ENCODE results near the gene CRX.

CRX gene

DNA sequence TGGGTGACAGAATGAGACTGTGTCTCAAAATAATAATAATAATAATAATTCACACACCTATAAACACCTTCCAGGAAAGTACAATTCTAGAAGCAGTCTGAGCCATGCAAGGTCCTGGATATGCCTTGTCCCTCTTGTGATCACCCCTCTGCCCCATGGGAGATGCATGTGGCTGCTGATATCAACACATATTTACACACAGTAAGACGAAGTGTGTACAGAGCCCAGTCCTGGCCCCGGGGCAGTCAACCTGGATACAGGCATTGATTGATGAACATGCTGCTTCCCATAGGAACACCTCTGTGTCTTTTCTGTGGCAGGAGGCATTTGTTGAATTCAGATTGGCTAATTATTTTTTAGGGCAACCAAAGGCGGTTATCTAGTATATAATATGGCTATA is 61.2 kb downstream of the CRX start:
- H3K9me2 ChIP-seq (replicated peaks; ENCODE audit: insufficient read depth, low read length) = no peaks in the 10 kb centered on the region
- H3K27ac ChIP-seq (ENCODE audit: low read length) = no peak overlapping the region
- H3K4me1 ChIP-seq (ENCODE audit: low read length) = no peaks in the 10 kb centered on the region
- H3K36me3 ChIP-seq (replicated peaks; ENCODE audit: insufficient read depth, low read length) = no peaks in the 10 kb centered on the region
- H3F3A ChIP-seq (ENCODE audit: insufficient read depth, low read length) = no peaks in the 10 kb centered on the region
- H3K4me2 ChIP-seq (ENCODE audit: low read depth, low read length) = no peak overlapping the region
- peaks cover 78% of the 10 kb centered on the region for H3K27me3 ChIP-seq (replicated peaks; ENCODE audit: insufficient read depth, low read length)
- no peak overlapping the region for H3K9ac ChIP-seq (ENCODE audit: low read length)
- TF ChIP-seq, protein P1, sequence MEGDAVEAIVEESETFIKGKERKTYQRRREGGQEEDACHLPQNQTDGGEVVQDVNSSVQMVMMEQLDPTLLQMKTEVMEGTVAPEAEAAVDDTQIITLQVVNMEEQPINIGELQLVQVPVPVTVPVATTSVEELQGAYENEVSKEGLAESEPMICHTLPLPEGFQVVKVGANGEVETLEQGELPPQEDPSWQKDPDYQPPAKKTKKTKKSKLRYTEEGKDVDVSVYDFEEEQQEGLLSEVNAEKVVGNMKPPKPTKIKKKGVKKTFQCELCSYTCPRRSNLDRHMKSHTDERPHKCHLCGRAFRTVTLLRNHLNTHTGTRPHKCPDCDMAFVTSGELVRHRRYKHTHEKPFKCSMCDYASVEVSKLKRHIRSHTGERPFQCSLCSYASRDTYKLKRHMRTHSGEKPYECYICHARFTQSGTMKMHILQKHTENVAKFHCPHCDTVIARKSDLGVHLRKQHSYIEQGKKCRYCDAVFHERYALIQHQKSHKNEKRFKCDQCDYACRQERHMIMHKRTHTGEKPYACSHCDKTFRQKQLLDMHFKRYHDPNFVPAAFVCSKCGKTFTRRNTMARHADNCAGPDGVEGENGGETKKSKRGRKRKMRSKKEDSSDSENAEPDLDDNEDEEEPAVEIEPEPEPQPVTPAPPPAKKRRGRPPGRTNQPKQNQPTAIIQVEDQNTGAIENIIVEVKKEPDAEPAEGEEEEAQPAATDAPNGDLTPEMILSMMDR (IDR thresholded peaks at IDR 0.05; ENCODE audit: low read length) = no peak
- no peak for TF ChIP-seq EZH2 (optimal IDR thresholded peaks at IDR 0.05; ENCODE audit: low read depth, low read length)
- no peak for TF ChIP-seq EZH2phosphoT487 (IDR thresholded peaks at IDR 0.05; ENCODE audit: low read length)
- H2AFZ ChIP-seq (ENCODE audit: low read length) = no peak overlapping the region
- H3K9me3 ChIP-seq (replicated peaks; ENCODE audit: insufficient read depth, low read length) = no peaks in the 10 kb centered on the region
- H4K20me1 ChIP-seq (ENCODE audit: insufficient read depth, low read length) = no peaks in the 10 kb centered on the region
- no peak overlapping the region for H3K4me3 ChIP-seq (ENCODE audit: low read length)
- H3K79me2 ChIP-seq (ENCODE audit: low read length) = no peaks in the 10 kb centered on the region
- DNase-seq = no peak

DNA sequence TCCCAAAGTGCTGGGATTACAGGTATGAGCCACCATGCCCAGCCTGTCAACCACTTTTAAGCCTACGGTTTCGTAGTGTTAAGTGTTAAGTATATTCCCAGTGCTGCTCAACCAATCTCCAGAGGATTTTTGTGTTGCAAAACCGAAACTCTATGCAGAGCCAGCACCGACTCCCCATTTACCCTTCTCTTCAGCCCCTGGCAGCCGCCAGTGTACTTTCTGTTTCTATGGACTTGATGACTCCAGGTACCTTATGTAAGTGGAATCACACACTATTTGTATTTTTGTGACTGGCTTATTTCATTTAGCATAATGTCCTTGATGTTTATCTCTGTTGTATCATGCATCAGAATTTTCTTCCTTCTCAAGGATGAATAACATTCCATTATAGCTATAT is 63.3 kb downstream of the CRX start:
- Histone ChIP-seq H3K9me3 (replicated peaks; ENCODE audit: insufficient read depth, low read length) (no peaks in the 10 kb centered on the region), H3K4me3 (ENCODE audit: low read length) (no peak overlapping the region), H3F3A (ENCODE audit: insufficient read depth, low read length) (no peaks in the 10 kb centered on the region), H3K36me3 (replicated peaks; ENCODE audit: insufficient read depth, low read length) (no peaks in the 10 kb centered on the region), H3K4me2 (ENCODE audit: low read depth, low read length) (no peak overlapping the region), H3K79me2 (ENCODE audit: low read length) (no peaks in the 10 kb centered on the region), H2AFZ (ENCODE audit: low read length) (no peak overlapping the region), H3K27ac (ENCODE audit: low read length) (no peak overlapping the region), H3K27me3 (replicated peaks; ENCODE audit: insufficient read depth, low read length) (peaks cover 80% of the 10 kb centered on the region), H4K20me1 (ENCODE audit: insufficient read depth, low read length) (no peaks in the 10 kb centered on the region), H3K4me1 (ENCODE audit: low read length) (no peaks in the 10 kb centered on the region), H3K9me2 (replicated peaks; ENCODE audit: insufficient read depth, low read length) (no peaks in the 10 kb centered on the region), H3K9ac (ENCODE audit: low read length) (no peak overlapping the region)
- TF ChIP-seq EZH2 (optimal IDR thresholded peaks at IDR 0.05; ENCODE audit: low read depth, low read length) = no peak
- TF ChIP-seq, protein P1 (IDR thresholded peaks at IDR 0.05; ENCODE audit: low read length) = no peak
- TF ChIP-seq EZH2phosphoT487 (IDR thresholded peaks at IDR 0.05; ENCODE audit: low read length) = no peak
- DNase-seq = no peak

DNA sequence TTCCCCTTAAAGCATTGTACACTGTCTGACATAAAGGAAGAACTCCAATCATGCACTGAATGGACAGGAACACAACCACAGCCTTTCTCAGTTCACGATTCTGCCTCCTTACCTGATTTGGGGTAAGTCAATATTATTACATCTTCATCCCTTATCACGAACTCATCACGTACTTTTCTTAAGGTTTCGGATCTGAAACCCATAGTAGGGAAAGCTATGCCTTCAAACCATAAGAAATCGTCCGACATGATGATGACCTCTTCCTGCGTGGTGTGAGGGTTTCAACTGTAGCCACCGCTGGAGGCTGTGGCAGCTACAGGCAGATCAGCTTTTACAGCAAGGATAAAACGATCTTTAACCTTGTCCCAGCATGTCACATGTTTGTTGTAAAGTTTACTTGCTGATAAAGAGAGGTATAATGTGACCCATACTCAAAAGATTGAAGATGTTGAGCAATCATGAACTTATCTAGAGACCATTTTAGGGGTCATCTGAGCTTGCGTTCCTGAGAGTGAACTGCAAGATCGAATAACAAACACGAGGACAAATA is 64.3 kb downstream of the CRX start, which contains the start of gene SULT2A1:
Gene SULT2A1 (minus strand): TSS at position 306 of the 550 bp plus-strand sequence. CDS start 58 bp downstream, at position 248.
- no peaks in the 10 kb centered on the region for H3K9me2 ChIP-seq (replicated peaks; ENCODE audit: insufficient read depth, low read length)
- H4K20me1 ChIP-seq (ENCODE audit: insufficient read depth, low read length) = no peaks in the 10 kb centered on the region
- H2AFZ ChIP-seq (ENCODE audit: low read length) = no peak within 1 kb of the TSS
- H3F3A ChIP-seq (ENCODE audit: insufficient read depth, low read length) = no peaks in the 10 kb centered on the region
- no peak within 1 kb of the TSS for H3K27ac ChIP-seq (ENCODE audit: low read length)
- H3K36me3 ChIP-seq (replicated peaks; ENCODE audit: insufficient read depth, low read length) = no peaks in the 10 kb centered on the region
- no peaks in the 10 kb centered on the region for H3K9me3 ChIP-seq (replicated peaks; ENCODE audit: insufficient read depth, low read length)
- H3K27me3 ChIP-seq (replicated peaks; ENCODE audit: insufficient read depth, low read length) = peaks cover 79% of the 10 kb centered on the region
- no peak within 1 kb of the TSS for H3K4me3 ChIP-seq (ENCODE audit: low read length)
- TF ChIP-seq EZH2phosphoT487 (IDR thresholded peaks at IDR 0.05; ENCODE audit: low read length) (no peak), EZH2 (optimal IDR thresholded peaks at IDR 0.05; ENCODE audit: low read depth, low read length) (no peak)
- TF ChIP-seq, protein P1 (IDR thresholded peaks at IDR 0.05; ENCODE audit: low read length) = no peak
- H3K79me2 ChIP-seq (ENCODE audit: low read length) = no peaks in the 10 kb centered on the region
- no peak within 1 kb of the TSS for H3K4me2 ChIP-seq (ENCODE audit: low read depth, low read length)
- no peak within 1 kb of the TSS for H3K9ac ChIP-seq (ENCODE audit: low read length)
- H3K4me1 ChIP-seq (ENCODE audit: low read length) = no peaks in the 10 kb centered on the region
- DNase-seq = no peak
